HL-60 (cell line): Measurements from ENCODE around the gene GALNT9.

Experiments
- POLR2AphosphoS5 ChIP-seq: IDR thresholded peaks from 2 replicates; pipeline ENCODE4 v1.6.1; 2012; ENCODE audit warnings: low read depth
- TF ChIP-seq, protein P1 (sequence below): IDR thresholded peaks from one replicate; pipeline ENCODE4 v1.5.1; 2011; ENCODE audit warnings: low read length, control low read depth, inconsistent platforms; ENCODE audit not compliant: insufficient read depth
- TF ChIP-seq, protein P2 (sequence below): IDR thresholded peaks from 2 replicates; pipeline ENCODE4 v1.6.1; 2012; ENCODE audit warnings: low read depth; ENCODE audit not compliant: insufficient replicate concordance

DNA sequence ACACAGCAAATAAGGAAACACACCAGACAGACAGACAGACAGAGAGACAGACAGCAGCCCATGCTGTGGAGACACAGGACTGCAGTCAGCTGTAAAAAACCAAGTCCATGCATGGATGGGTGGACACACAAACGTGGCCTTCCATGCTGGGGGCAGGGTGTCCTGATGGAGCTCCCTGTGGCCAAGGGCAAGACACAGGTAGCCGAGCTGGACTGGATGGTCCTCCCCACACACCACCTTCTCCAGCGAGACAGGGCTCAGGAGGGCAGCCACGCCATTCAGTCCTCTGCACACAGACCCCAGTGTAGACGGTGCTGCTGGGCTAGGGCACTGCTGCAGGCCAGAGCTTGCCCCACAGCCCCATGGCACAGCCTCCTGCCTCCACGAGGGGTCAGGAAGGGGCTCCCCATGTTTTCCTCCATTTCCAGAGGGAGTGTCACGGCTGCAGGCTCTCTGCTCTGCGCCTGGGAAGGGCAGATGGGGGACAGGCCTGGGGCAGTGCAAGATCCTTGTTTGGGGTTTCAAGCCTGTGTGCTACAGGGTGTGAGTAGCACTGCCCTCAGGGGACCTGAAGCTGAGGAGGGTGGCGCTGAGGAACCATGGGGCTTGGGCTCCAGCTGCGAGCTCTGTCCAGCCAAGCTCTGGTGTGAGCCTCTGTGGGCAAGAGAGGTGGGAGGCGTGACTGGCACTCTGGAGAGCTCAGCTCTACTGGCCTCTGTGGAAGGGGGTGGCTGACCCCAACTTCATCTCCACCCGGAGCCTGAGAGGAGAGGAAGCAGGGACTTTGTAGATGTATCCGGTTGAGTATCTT is 67.9 kb downstream of the GALNT9 start:
- TF ChIP-seq, protein P1, sequence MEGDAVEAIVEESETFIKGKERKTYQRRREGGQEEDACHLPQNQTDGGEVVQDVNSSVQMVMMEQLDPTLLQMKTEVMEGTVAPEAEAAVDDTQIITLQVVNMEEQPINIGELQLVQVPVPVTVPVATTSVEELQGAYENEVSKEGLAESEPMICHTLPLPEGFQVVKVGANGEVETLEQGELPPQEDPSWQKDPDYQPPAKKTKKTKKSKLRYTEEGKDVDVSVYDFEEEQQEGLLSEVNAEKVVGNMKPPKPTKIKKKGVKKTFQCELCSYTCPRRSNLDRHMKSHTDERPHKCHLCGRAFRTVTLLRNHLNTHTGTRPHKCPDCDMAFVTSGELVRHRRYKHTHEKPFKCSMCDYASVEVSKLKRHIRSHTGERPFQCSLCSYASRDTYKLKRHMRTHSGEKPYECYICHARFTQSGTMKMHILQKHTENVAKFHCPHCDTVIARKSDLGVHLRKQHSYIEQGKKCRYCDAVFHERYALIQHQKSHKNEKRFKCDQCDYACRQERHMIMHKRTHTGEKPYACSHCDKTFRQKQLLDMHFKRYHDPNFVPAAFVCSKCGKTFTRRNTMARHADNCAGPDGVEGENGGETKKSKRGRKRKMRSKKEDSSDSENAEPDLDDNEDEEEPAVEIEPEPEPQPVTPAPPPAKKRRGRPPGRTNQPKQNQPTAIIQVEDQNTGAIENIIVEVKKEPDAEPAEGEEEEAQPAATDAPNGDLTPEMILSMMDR = no peak
- TF ChIP-seq, protein P2, sequence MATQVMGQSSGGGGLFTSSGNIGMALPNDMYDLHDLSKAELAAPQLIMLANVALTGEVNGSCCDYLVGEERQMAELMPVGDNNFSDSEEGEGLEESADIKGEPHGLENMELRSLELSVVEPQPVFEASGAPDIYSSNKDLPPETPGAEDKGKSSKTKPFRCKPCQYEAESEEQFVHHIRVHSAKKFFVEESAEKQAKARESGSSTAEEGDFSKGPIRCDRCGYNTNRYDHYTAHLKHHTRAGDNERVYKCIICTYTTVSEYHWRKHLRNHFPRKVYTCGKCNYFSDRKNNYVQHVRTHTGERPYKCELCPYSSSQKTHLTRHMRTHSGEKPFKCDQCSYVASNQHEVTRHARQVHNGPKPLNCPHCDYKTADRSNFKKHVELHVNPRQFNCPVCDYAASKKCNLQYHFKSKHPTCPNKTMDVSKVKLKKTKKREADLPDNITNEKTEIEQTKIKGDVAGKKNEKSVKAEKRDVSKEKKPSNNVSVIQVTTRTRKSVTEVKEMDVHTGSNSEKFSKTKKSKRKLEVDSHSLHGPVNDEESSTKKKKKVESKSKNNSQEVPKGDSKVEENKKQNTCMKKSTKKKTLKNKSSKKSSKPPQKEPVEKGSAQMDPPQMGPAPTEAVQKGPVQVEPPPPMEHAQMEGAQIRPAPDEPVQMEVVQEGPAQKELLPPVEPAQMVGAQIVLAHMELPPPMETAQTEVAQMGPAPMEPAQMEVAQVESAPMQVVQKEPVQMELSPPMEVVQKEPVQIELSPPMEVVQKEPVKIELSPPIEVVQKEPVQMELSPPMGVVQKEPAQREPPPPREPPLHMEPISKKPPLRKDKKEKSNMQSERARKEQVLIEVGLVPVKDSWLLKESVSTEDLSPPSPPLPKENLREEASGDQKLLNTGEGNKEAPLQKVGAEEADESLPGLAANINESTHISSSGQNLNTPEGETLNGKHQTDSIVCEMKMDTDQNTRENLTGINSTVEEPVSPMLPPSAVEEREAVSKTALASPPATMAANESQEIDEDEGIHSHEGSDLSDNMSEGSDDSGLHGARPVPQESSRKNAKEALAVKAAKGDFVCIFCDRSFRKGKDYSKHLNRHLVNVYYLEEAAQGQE = no peak
- TF ChIP-seq POLR2AphosphoS5 = no peak
